ENCODE measurements around the gene DGCR2. TPM values are rescaled to one million over a fixed set of nuclear protein-coding genes. Genes with fewer than 3 reads are reported as not detected.
"Not testable (repeated sequence)": the region's sequence is repeated elsewhere in the genome, so short reads cannot be mapped to it uniquely, and the experiment has no call there.

DGCR2 gene
- total RNA-seq, 1 donor: 43.4 TPM

DNA sequence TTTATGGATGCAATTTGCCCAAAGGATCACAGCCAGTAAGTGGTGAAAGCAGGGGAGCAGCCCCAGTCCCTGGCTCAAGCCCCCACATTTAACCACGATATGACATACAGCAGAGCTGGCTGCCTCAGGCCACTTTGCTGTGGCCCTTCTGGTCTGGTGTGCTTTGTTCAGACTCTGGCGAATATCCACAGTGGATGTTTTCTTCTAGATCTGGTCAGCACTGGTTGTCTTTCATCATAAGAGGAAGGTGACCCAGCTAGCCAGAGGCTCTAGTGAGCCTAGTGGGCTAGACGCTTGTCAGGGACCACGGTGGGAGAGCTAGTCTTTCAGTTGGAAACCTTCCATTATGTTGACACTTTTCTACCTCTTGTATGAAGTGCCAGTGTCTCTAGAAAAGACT, 42.5 kb downstream of the DGCR2 start:
- Histone ChIP-seq H3K79me2 (ENCODE audit: insufficient read depth, low read length) (peaks cover 2% of the 10 kb centered on the region), H4K20me1 (ENCODE audit: insufficient read depth, low read length) (no peaks in the 10 kb centered on the region), H3K4me3 (ENCODE audit: insufficient read depth, low read length) (no peak overlapping the region), H3K36me3 (ENCODE audit: insufficient read depth, low read length) (peaks cover 6% of the 10 kb centered on the region), H3K4me2 (ENCODE audit: insufficient read depth, low read length) (no peak overlapping the region), H3K4me1 (ENCODE audit: insufficient read depth, low read length) (no peaks in the 10 kb centered on the region), H3K9me3 (ENCODE audit: low read depth, low read length) (no peaks in the 10 kb centered on the region), H3K27me3 (ENCODE audit: insufficient read depth, low read length) (no peaks in the 10 kb centered on the region), H3K27ac (ENCODE audit: low read depth, low read length) (no peak overlapping the region), H2AFZ (ENCODE audit: low read length) (no peak overlapping the region)
- TF ChIP-seq, protein P1, sequence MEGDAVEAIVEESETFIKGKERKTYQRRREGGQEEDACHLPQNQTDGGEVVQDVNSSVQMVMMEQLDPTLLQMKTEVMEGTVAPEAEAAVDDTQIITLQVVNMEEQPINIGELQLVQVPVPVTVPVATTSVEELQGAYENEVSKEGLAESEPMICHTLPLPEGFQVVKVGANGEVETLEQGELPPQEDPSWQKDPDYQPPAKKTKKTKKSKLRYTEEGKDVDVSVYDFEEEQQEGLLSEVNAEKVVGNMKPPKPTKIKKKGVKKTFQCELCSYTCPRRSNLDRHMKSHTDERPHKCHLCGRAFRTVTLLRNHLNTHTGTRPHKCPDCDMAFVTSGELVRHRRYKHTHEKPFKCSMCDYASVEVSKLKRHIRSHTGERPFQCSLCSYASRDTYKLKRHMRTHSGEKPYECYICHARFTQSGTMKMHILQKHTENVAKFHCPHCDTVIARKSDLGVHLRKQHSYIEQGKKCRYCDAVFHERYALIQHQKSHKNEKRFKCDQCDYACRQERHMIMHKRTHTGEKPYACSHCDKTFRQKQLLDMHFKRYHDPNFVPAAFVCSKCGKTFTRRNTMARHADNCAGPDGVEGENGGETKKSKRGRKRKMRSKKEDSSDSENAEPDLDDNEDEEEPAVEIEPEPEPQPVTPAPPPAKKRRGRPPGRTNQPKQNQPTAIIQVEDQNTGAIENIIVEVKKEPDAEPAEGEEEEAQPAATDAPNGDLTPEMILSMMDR (IDR thresholded peaks at IDR 0.05; ENCODE audit: extremely low read depth, low read depth, low read length): no peak
- no peak for DNase-seq (ENCODE audit: insufficient read length, low spot score, missing footprints)

DNA sequence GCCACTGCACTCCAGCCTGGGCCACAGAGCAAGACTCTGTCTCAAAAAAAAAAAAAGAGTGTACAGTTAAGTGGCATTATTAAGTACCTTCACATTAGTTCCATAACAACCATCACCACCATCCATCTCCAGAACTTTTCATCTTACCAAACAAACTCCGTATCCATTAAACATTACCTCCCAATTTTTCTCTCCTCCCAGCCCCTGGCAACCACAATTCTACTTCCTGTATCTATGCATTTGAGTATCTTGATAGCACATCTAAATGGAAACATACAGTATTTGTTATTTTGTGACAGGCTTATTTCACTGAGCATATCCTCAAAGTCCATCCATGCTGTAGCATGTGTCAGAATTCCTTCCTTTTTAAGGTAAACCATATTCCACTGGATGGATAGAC, 46.8 kb downstream of the DGCR2 start:
- H3K27ac ChIP-seq (ENCODE audit: low read depth, low read length): no peak overlapping the region

DNA sequence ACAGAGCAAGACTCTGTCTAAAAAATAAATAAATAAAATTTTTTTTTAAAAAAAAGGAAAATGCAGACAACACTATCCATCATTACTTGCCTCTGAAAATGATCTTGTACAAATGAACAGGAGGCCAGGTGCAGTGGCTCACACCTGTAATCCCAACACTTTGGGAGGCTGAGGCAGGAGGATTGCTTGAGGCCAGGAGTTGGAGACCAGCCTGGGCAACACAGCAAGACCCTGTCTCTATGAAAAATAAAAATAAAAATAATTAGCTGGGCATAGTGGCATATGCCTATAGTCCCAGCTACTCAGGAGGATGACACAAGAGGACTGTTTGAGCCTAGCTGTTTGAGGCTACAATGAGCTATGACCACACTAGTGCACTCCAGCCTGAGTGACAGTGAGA, 49.4 kb downstream of the DGCR2 start:
- H3K4me2 ChIP-seq (ENCODE audit: insufficient read depth, low read length); H3K27me3 ChIP-seq (ENCODE audit: insufficient read depth, low read length); H3K4me3 ChIP-seq (ENCODE audit: insufficient read depth, low read length); H2AFZ ChIP-seq (ENCODE audit: low read length); DNase-seq (ENCODE audit: insufficient read length, low spot score, missing footprints); H3K9me3 ChIP-seq (ENCODE audit: low read depth, low read length); H3K4me1 ChIP-seq (ENCODE audit: insufficient read depth, low read length); H3K36me3 ChIP-seq (ENCODE audit: insufficient read depth, low read length); H3K27ac ChIP-seq (ENCODE audit: low read depth, low read length): not testable (repeated sequence)
- Histone ChIP-seq H4K20me1 (ENCODE audit: insufficient read depth, low read length) (peaks cover 33% of the 10 kb centered on the region), H3K79me2 (ENCODE audit: insufficient read depth, low read length) (peaks cover 39% of the 10 kb centered on the region)

More for the DNA sequence above, 46.8 kb downstream of the DGCR2 start:
- Histone ChIP-seq H3K4me2 (ENCODE audit: insufficient read depth, low read length) (no peak overlapping the region), H3K27me3 (ENCODE audit: insufficient read depth, low read length) (no peaks in the 10 kb centered on the region), H3K9me3 (ENCODE audit: low read depth, low read length) (no peaks in the 10 kb centered on the region), H3K36me3 (ENCODE audit: insufficient read depth, low read length) (peaks cover 11% of the 10 kb centered on the region), H3K79me2 (ENCODE audit: insufficient read depth, low read length) (peaks cover 29% of the 10 kb centered on the region), H2AFZ (ENCODE audit: low read length) (no peak overlapping the region), H3K4me3 (ENCODE audit: insufficient read depth, low read length) (no peak overlapping the region), H4K20me1 (ENCODE audit: insufficient read depth, low read length) (peaks cover 18% of the 10 kb centered on the region), H3K4me1 (ENCODE audit: insufficient read depth, low read length) (no peaks in the 10 kb centered on the region)
- TF ChIP-seq, protein P1 (IDR thresholded peaks at IDR 0.05; ENCODE audit: extremely low read depth, low read depth, low read length): no peak
- DNase-seq (ENCODE audit: insufficient read length, low spot score, missing footprints): no peak

DNA sequence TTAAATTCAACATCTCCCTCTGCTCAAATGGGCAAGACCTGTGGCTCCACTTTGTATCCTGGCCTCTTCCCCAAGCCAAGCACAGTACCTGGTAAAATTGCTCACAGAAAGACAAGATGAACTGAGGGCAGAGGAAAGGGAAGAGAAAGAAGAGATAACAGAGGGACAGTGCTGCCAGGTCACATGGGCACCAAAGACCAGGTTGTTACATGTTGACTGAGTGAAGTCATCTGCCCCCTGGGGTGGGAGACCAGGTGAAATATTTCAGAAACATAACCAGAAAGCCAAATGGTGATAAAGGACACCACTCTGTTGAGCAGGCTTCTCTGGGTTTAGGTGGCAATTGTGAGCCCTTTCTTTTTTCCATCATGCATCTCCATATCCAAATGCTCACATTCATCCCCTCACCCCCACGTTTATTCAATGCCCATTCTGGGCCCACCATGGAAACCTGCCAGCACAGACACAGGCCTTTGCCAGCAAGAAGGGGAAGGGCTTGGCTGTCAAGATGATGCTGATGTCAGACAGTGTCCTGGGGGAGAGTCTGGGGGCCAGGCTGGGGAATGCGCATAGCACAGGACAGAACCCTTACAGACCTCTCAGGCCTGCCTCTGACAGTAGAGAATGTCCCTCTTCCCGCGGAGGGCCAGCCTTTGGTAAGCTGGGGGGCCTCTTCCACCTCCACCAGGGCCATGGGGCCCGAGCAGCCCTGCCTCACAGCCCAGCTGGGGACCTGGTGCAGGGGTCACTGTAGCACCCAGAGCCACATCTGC, 51.6 kb downstream of the DGCR2 start:
- Histone ChIP-seq H2AFZ (ENCODE audit: low read length) (no peak overlapping the region), H3K36me3 (ENCODE audit: insufficient read depth, low read length) (peaks cover 8% of the 10 kb centered on the region), H3K27ac (ENCODE audit: low read depth, low read length) (no peak overlapping the region), H3K4me3 (ENCODE audit: insufficient read depth, low read length) (no peak overlapping the region), H4K20me1 (ENCODE audit: insufficient read depth, low read length) (peaks cover 48% of the 10 kb centered on the region), H3K27me3 (ENCODE audit: insufficient read depth, low read length) (no peaks in the 10 kb centered on the region), H3K4me2 (ENCODE audit: insufficient read depth, low read length) (no peak overlapping the region), H3K4me1 (ENCODE audit: insufficient read depth, low read length) (peaks cover 6% of the 10 kb centered on the region), H3K79me2 (ENCODE audit: insufficient read depth, low read length) (peaks cover 39% of the 10 kb centered on the region), H3K9me3 (ENCODE audit: low read depth, low read length) (no peaks in the 10 kb centered on the region)
- TF ChIP-seq, protein P1 (IDR thresholded peaks at IDR 0.05; ENCODE audit: extremely low read depth, low read depth, low read length): no peak
- no peak for DNase-seq (ENCODE audit: insufficient read length, low spot score, missing footprints)
